Left lung (tissue), 10 donors: Measurements from ENCODE around the gene MTRFR. TPM values are rescaled to one million over a fixed set of nuclear protein-coding genes. Genes with fewer than 3 reads are reported as not detected.

Experiments used
- ATAC-seq: fragments of 200-7000 bp; cut with Tn5 transposase; one replicate; pipeline ENCODE4 v1.9.1; 2020; ENCODE audit warnings: moderate library complexity
- DNase-seq, 4 donors: peaks; one replicate each; pipeline ENCODE4 v3.0.0-alpha.2; 2013 to 2020
- H3K27ac ChIP-seq, 2 donors: fragments of 200-600 bp; sonication (generic) in 1 of 2; one replicate each; pipeline versions ENCODE4 v1.5.0 to v1.8.0; 2020 to 2021
- H3K27me3 ChIP-seq, 2 donors: fragments of 200-600 bp; sonication (generic) in 1 of 2; one replicate each; pipeline versions ENCODE4 v1.5.0 to v1.8.0; 2020 to 2021
- H3K36me3 ChIP-seq, 2 donors: fragments of 200-600 bp; sonication (generic) in 1 of 2; one replicate each; pipeline versions ENCODE4 v1.5.0 to v1.8.0; 2020 to 2021
- H3K4me1 ChIP-seq, 2 donors: fragments of 200-600 bp; one replicate each; pipeline ENCODE4 v1.8.0; 2021
- H3K4me3 ChIP-seq, 2 donors: fragments of 200-600 bp; sonication (generic) in 1 of 2; one replicate each; pipeline versions ENCODE4 v1.5.0 to v1.8.0; 2020 to 2021; ENCODE audit warnings: mild to moderate bottlenecking in 1 of 2
- H3K9me3 ChIP-seq, 2 donors: fragments of 200-600 bp; sonication (generic) in 1 of 2; one replicate each; pipeline versions ENCODE4 v1.5.0 to v1.8.0; 2020 to 2021
- intact Hi-C, 2 donors: fragments of 100-400 bp; cut with DNase I; formaldehyde crosslinking; loops; one replicate each; pipeline versions ENCODE4 v1.11.2 to v1.14.2; 2022
- polyA plus RNA-seq, 6 donors: library from polyadenylated mRNA; unstranded; fragments of 120-200 nt; gene quantifications; one replicate each; pipeline ENCODE4 v1.2.1, GENCODE V29; 2013; ENCODE audit not compliant: insufficient read length in 6 of 6
- total RNA-seq, 2 donors: library from RNA; stranded (reverse); fragmentation: NEBNext Ultra II Directional; extraction: Animal tissue kit (Norgen Biotek cat#: 25700); gene quantifications; one replicate each; pipeline ENCODE4 v1.2.1, GENCODE V29; 2021
- TF ChIP-seq, protein P1 (sequence below), 2 donors: fragments of 200-600 bp; sonication (generic) in 1 of 2; IDR thresholded peaks; one replicate each; pipeline versions ENCODE4 v1.5.0 to v1.8.0; 2021; ENCODE audit warnings: antibody characterized with exemption in 2 of 2
- donor health status: DM: no; HTN: yes; CAD: no.
- donor health status: DM: no; HTN: no; CAD: no.

MTRFR gene
- total and polyA plus RNA-seq, 8 donors, result 13.2 to 28.5 (median 25.9) TPM

DNA sequence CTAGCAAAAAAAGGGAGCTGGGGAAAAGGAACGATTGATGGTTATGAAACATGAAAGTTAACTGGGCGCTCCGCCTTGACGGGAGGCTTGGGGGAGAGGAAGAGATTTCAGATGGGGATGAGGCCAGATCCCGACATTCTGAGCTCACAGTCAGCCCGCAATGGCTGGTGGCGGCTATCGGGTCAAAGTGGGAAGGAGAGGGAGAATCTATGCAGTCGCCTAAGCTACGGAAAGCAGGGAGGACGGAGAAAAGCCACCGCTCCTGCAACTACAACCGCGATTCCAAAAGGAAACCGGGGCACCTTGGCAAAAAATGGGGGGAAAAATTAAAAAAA is 797 bp upstream of the MTRFR start:
- Histone ChIP-seq H3K36me3 (no peaks in the 10 kb centered on the region), H3K4me1 (peaks cover 28 to 69% of the 10 kb centered on the region in 2 donors), H3K27ac (peak overlapping the region; percentile 85 to 88), H3K27me3 (no peaks in the 10 kb centered on the region), H3K4me3 (peak overlapping the region; percentile 73 to 95), H3K9me3 (no peaks in the 10 kb centered on the region)
- intact Hi-C loops, result loop anchor here in 1 of 2 donors (10.0 kb wide), 1 partner anchor 188 kb away; no protein-coding TSS in a partner anchor
- TF ChIP-seq, protein P1, sequence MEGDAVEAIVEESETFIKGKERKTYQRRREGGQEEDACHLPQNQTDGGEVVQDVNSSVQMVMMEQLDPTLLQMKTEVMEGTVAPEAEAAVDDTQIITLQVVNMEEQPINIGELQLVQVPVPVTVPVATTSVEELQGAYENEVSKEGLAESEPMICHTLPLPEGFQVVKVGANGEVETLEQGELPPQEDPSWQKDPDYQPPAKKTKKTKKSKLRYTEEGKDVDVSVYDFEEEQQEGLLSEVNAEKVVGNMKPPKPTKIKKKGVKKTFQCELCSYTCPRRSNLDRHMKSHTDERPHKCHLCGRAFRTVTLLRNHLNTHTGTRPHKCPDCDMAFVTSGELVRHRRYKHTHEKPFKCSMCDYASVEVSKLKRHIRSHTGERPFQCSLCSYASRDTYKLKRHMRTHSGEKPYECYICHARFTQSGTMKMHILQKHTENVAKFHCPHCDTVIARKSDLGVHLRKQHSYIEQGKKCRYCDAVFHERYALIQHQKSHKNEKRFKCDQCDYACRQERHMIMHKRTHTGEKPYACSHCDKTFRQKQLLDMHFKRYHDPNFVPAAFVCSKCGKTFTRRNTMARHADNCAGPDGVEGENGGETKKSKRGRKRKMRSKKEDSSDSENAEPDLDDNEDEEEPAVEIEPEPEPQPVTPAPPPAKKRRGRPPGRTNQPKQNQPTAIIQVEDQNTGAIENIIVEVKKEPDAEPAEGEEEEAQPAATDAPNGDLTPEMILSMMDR (IDR thresholded peaks at IDR 0.05), result no peak
- DNase-seq (no peak), ATAC-seq (peak; percentile 4)

DNA sequence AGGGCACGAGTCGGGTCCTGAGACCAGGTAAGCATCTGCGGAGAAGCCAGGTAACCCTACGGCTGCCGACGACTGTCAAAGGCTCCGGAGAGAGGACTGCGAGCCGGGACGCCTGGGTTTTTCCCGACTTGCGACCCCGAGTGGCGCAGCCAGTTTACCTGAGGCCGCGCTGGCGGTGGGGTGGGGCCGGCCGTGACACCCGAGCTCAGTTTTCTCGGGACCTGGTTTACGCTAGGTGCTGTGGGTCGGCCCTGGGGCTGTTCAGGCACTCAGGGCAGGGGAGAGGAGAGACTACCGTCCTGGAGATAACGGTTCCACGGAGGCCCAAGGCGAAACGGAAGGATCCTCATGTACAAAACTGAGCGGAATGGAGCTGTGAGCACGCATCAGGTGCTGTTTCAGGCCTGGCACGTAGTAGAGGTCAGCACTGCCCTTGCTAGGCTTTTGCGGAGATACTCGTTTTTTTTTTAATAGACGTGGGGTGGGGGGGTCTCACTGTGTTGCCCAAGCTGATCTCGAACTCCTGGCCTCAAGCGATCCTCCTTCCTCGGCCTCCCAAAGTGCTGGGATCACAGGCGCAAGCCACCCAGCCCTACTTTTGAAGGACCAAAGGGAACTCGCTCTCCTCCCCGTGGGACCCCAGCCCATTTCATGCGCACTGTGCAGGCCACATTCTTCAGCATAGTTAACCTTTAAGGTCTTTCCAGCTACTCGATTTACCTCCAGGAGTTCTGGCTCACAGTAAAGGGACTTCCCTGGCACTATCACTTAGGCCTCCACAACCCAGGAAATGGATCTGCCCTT is 471 bp downstream of the MTRFR start:
- intact Hi-C loops, result loop anchor here in 1 of 2 donors (10.0 kb wide), 1 partner anchor 189 kb away; no protein-coding TSS in a partner anchor
- Histone ChIP-seq H3K36me3 (no peaks in the 10 kb centered on the region), H3K27me3 (no peaks in the 10 kb centered on the region), H3K9me3 (no peaks in the 10 kb centered on the region), H3K4me3 (peak overlapping the region; percentile 73 to 95), H3K4me1 (peaks cover 28 to 73% of the 10 kb centered on the region in 2 donors), H3K27ac (peak overlapping the region; percentile 88)
- ATAC-seq (peak; percentile 27), DNase-seq (no peak)
- TF ChIP-seq, protein P1 (IDR thresholded peaks at IDR 0.05), result no peak

DNA sequence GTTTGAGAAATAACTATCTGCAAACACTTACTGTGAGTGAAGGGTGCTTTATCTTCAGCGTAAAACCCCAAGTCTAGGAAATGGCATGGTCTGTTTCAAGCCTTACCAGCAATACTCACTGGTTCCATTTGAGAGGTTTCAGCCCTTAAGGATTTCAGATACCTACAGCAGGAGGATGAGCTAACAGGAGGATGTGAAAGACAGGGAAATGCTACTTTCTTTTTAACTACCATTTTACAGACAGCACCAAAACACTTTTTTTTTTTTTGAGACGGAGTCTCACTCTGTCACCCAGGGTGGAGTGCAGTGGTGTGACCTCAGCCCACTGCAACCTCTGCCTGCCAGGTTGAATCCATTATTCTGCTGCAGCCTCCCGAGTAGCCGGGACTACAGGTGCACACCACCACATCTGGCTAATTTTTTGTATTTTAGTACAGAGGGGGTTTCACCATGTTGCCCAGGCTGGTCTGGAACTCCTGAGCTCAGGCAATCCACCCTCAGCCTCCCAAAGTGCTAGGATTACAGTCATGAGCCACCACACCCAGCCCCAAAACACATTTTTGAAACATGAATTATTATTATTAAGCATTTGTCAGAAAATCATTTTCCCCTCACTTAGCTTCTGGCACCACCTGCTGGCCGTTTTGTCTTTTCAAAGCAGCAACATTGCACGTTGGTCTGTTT is 4.6 kb downstream of the MTRFR start:
- peak overlapping the region; percentile 25 to 50 for H3K27ac ChIP-seq
- H3K27me3 ChIP-seq, result no peaks in the 10 kb centered on the region
- DNase-seq (peak in 2 of 4 donors; percentile 58 to 61), ATAC-seq (peak; percentile 43)
- H3K9me3 ChIP-seq, result no peaks in the 10 kb centered on the region
- no peak overlapping the region for H3K4me3 ChIP-seq
- intact Hi-C loops, result loop anchor here in 1 of 2 donors (5.0 to 10.0 kb wide), 2 partner anchors 193 to 255 kb away; partner anchors contain the start of gene ARL6IP4
- peaks cover 20 to 52% of the 10 kb centered on the region in 2 donors for H3K4me1 ChIP-seq
- H3K36me3 ChIP-seq, result peaks cover 0 to 15% of the 10 kb centered on the region in 2 donors
- TF ChIP-seq, protein P1 (IDR thresholded peaks at IDR 0.05), result peak; percentile 58 to 68

DNA sequence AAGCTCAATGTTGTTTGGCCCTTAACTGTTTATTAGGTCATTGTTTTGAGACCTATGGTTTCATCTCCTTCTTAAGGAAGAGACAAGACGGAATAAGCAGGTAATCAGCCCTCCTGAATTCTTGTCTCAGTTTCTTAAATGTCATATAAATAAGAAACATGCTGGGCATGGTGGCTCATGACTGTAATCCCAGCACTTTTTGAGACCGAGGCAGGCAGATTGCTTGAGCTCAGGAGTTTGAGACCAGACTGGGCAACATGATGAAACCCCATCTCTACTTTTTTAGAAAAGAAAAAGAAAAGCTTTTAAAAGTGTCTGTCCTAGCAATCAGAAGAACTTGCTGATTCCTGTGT is 5.1 kb downstream of the MTRFR start:
- intact Hi-C loops, result loop anchor here in 1 of 2 donors (5.0 to 10.0 kb wide), 2 partner anchors 194 to 256 kb away; partner anchors contain the start of gene ARL6IP4
- Histone ChIP-seq H3K27me3 (no peaks in the 10 kb centered on the region), H3K9me3 (no peaks in the 10 kb centered on the region), H3K36me3 (peaks cover 0 to 15% of the 10 kb centered on the region in 2 donors), H3K4me1 (peaks cover 20 to 53% of the 10 kb centered on the region in 2 donors), H3K27ac (no peak overlapping the region), H3K4me3 (no peak overlapping the region)
- DNase-seq (no peak), ATAC-seq (no peak)
- TF ChIP-seq, protein P1 (IDR thresholded peaks at IDR 0.05), result peak in 1 of 2 donors; percentile 9

DNA sequence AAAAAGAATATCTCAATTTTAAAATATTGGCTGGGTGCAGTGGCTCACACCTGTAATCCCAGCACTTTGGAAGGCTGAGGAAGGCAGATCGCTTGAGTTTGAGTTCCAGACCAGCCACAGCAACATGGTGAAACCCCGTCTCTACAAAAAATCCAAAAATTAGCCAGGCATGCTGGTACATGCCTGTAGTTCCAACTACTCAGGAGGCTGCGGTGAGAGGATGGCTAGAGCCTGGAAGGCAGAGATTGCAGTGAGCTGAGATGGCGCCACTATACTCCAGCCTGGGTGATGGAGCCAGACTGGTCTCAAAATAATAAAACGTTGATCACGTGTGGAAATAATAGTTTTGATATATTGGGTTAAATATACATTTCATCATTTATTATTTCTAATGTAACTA is 5.7 kb downstream of the MTRFR start:
- intact Hi-C loops, result loop anchor here in 1 of 2 donors (5.0 to 10.0 kb wide), 2 partner anchors 194 to 257 kb away; partner anchors contain the start of gene ARL6IP4
- Histone ChIP-seq H3K4me1 (peaks cover 18 to 49% of the 10 kb centered on the region in 2 donors), H3K27ac (no peak overlapping the region), H3K9me3 (no peaks in the 10 kb centered on the region), H3K4me3 (no peak overlapping the region), H3K36me3 (peaks cover 0 to 15% of the 10 kb centered on the region in 2 donors), H3K27me3 (no peaks in the 10 kb centered on the region)
- TF ChIP-seq, protein P1 (IDR thresholded peaks at IDR 0.05), result no peak
- ATAC-seq (no peak), DNase-seq (no peak)
